ENCODE results near the gene CACNA2D1.
A peak's percentile ranks its signal among the peaks of the same experiment; 100 is the strongest.
"Not testable (repeated sequence)": the region's sequence is repeated elsewhere in the genome, so short reads cannot be mapped to it uniquely, and the experiment has no call there.

The CACNA2D1 gene

GRCh38 chr7:82154728-82155127 lies 288.8 kb downstream of the CACNA2D1 start:
- no peak overlapping the region for H3K4me3 ChIP-seq
- H3K27ac ChIP-seq = no peak overlapping the region

GRCh38 chr7:82153776-82154175 lies 289.8 kb downstream of the CACNA2D1 start:
- Histone ChIP-seq H3K27ac (no peak overlapping the region), H3K4me3 (no peak overlapping the region)

GRCh38 chr7:82152858-82153257 lies 290.7 kb downstream of the CACNA2D1 start:
- H3K27ac ChIP-seq = no peak overlapping the region
- H3K4me3 ChIP-seq = no peak overlapping the region

GRCh38 chr7:82146491-82146890 lies 297.1 kb downstream of the CACNA2D1 start:
- no peak overlapping the region for H3K27ac ChIP-seq
- no peak overlapping the region for H3K4me3 ChIP-seq

DNA sequence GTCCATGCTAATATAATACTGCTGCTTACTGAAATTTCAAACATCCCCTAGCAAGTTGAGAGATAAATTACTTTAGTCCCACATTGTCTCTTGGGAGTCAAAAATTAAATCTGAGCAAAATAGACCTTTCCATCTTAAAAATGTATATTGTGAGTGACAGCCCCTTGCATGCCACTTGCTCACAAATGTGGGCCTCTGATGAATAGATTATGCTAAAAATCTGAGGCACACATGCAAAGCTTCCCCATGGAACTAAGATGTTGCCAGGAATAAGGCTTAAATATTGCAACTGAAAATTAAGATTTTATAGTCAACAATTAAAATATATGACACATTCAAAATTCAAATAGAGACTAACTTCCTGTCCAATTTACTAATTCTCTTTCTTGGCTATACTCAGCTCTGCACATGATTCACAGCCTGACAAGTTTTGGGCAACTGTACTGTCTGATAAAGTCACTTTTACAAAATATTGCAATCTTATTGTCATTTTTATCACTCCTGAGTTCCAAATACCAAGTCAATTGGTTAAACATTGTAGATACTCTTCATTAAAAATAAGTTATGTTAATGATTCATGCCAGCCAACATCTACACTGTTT lies 301.2 kb downstream of the CACNA2D1 start:
- H3K27ac ChIP-seq = no peak overlapping the region
- no peak overlapping the region for H3K4me3 ChIP-seq

GRCh38 chr7:82141427-82141826 lies 302.1 kb downstream of the CACNA2D1 start:
- Histone ChIP-seq H3K27ac (no peak overlapping the region), H3K4me3 (no peak overlapping the region)

DNA sequence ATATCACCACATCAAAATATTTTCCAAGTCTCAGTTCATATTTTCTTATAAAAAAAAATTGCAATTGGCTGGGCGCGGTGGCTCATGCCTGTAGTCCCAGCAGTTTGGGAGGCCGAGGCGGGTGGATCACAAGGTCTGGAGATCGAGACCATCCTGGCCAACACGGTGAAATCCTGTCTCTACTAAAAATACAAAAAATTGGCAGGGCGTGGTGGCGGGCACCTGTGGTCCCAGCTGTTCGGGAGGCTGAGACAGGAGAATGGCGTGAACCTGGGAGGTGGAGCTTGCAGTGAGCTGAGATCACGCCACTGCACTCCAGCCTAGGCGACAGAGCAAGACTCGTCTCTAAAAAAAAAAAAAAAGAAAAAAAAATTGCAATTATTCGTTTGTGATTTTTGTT lies 303.0 kb downstream of the CACNA2D1 start:
- not testable (repeated sequence) for H3K4me3 ChIP-seq, H3K27ac ChIP-seq

DNA sequence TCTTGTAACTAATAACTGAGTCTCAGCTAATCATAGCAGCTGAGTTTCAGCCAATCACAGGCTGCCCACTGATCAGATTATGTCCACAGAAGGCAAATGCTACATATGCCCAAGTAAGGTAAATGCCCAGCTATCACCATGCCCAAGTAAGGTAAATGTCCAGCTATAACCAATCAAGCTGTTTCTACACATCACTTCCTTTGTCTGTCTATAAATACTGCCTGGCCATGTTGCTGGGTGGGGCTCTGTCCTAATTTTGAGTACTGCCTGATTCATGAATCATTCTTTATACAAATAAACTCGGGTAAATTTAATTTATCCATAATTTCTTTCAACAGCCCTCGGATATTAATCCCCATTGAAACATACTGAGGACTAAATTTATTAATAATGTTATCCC lies 312.4 kb downstream of the CACNA2D1 start:
- H3K27ac ChIP-seq = no peak overlapping the region
- no peak overlapping the region for H3K4me3 ChIP-seq

DNA sequence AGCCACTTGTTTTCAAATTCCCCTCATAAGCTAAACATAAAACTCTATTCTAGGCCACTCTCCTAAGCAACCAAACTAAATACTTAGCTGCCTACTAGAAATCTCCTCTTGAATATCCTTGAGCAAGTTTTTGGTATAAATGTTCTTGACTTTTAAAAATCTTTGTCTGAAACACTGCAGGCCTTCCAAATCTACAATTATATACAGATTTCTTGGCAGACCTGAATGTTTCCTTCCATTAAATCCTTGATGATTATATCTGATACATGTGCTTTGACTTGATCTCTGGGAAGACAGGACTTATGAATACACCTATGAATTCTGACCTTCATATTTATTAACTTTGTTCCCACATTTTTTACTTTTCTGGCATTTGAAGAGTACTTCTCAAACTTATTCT lies 314.5 kb downstream of the CACNA2D1 start:
- Histone ChIP-seq H3K4me3 (no peak overlapping the region), H3K27ac (no peak overlapping the region)

DNA sequence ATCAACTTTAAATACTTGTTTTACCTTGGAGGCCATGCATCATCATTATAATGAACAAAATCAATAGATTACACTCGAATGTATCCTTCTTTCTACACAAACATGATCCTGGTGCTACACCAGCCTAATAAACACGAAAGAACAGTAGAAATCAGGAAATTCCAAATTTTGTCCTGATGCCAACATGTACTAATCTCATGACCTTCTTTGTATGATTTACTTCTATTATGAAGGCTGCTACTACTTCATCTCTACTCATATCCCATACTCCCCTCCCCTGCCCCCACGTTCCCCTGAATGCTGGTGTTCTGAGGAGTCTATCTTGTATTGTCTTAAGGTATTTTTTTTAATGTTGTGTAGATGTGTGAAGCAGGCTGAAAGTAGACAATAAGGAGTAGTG lies 315.0 kb downstream of the CACNA2D1 start:
- H3K27ac ChIP-seq = no peak overlapping the region
- H3K4me3 ChIP-seq = no peak overlapping the region

DNA sequence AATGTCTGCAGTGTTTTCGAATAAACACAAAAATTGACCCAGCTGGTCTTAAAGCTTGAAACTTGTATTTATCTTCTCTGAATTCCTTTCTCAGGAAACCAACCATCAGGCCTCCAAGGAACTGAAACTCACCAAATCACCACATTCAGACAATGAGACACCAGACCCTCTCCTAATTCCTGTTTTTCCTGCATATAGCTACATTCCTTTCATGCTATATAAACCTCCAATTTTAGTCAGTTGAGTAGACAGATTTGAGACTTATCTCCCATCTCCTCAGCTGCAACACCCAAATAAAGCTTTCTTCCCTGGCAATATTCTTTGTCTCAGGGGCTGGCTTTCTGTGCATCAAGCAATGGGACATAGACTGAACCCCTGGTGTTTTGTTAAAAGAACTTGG lies 317.0 kb downstream of the CACNA2D1 start:
- Histone ChIP-seq H3K27ac (no peak overlapping the region), H3K4me3 (no peak overlapping the region)

DNA sequence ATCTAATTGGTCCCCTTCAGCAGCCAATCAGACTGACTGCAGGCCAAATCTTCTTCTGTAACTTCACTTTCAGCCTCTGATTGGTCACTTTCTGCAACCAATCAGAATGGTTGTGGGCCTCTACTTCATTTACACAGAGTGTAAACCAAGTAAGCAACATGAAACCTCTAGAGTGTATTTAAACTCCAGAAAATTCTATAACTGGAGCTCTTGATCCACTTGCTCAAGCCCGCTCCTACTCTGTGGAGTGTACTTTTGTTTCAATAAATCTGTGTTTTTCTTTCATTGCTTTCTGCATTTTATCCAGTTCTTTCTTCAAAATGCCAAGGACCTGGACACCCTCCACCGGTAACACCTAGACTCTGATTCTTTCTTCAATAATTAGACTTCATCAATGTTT lies 319.1 kb downstream of the CACNA2D1 start:
- Histone ChIP-seq H3K4me3 (no peak overlapping the region), H3K27ac (no peak overlapping the region)

- Histone ChIP-seq H3K4me3 (no peak overlapping the region), H3K27ac (no peak overlapping the region)
These were observed 321.3 kb downstream of the CACNA2D1 start for GRCh38 chr7:82122275-82122674.

- Histone ChIP-seq H3K4me3 (no peak overlapping the region), H3K27ac (no peak overlapping the region)
These were observed 329.3 kb downstream of the CACNA2D1 start for GRCh38 chr7:82114237-82114636.

DNA sequence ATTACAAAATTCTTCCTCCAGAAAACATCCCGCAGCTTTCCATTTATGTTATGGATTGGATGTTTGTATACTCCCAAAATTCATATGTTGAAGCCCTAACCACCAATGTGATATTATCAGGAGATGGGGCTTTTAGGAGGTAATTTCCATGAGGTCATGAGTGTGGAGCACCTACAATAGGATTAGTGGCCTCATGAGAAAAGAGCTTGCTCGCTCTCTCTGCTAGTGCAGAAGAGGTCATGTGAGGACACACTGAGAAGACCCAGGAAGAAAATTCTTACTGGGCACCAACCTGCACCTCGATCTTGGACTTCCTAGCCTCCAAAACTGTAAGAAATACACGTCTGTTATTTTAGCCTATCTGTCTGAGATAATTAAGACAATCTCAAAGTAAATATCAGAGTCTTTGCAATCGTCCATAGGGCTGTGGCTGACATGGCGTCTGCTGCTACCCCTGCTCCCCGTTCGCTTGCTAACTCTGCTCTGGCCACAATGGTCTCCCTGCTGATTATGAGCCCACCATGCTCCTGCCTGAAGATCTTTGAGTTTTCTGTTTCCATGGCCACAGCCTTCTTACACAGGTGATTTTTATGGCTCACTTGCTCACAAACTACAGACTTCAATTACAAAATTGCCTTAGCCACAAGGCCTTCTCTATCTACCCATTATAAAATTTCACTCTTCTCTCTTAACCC lies 333.3 kb downstream of the CACNA2D1 start:
- no peak overlapping the region for H3K27ac ChIP-seq
- no peak overlapping the region for H3K4me3 ChIP-seq

- peak overlapping the region in 1 of 21 experiments; percentile 8 for H3K27ac ChIP-seq
- no peak overlapping the region for H3K4me3 ChIP-seq
These were observed 334.3 kb downstream of the CACNA2D1 start for GRCh38 chr7:82109288-82109687.

DNA sequence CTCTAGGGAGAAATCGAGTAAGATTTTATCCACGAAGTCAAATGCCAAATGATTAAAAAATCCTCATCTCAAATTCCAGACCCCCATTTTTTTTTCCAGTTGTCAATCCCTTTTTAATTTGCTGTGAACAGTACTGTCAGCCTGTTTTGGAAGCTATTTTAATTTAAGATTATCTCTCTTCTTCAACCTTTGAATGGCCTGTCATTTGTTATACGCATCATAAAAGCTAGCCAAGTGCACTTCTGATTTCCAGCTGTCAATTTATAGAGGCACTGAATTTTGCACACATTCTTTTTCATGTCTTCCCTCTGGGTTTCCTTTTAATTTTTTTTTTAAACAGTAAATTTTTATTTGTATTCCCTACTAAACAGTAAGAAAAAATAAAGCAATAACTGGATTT lies 337.4 kb downstream of the CACNA2D1 start:
- H3K4me3 ChIP-seq = no peak overlapping the region
- no peak overlapping the region for H3K27ac ChIP-seq

- H3K4me3 ChIP-seq = no peak overlapping the region
- H3K27ac ChIP-seq = no peak overlapping the region
These were observed 338.1 kb downstream of the CACNA2D1 start for GRCh38 chr7:82105463-82105862.

GRCh38 chr7:82098414-82098813 lies 345.2 kb downstream of the CACNA2D1 start:
- Histone ChIP-seq H3K27ac (no peak overlapping the region), H3K4me3 (no peak overlapping the region)

DNA sequence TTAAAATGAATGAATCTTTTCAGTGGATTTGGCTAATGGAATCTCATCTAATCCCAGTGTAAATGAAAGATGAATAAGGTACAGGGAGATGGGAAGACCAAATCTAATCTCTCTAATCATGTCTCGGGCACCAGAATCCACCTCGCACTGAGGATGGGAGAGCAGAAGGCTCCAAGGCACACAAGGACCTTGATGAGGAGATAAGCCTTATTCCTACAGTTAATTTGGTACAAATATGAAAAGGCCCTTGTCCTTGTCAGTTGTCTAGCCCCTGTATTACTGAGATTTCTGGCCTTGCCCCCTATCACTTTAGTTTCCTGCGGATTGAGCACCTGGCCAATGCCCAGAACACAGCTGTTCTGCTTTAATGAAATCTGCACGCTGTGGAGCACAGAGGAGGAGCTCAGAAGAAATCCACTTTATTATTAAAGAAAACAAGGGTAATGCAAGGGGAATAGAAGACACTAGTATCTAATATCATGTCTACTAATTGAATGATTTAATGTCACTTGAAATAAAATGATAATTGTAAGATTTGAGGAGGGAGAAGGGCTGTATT lies 352.4 kb downstream of the CACNA2D1 start:
- Histone ChIP-seq H3K27ac (no peak overlapping the region), H3K4me3 (no peak overlapping the region)

GRCh38 chr7:82087099-82087498 lies 356.5 kb downstream of the CACNA2D1 start:
- Histone ChIP-seq H3K27ac (no peak overlapping the region), H3K4me3 (no peak overlapping the region)

GRCh38 chr7:82085116-82085515 lies 358.5 kb downstream of the CACNA2D1 start:
- Histone ChIP-seq H3K4me3 (no peak overlapping the region), H3K27ac (no peak overlapping the region)

All from skin epidermis (tissue), 12 donors.